ENCODE data around the gene TIPARP. TPM values are rescaled to one million over a fixed set of nuclear protein-coding genes. Genes with fewer than 3 reads are reported as not detected.
A peak's percentile ranks its signal among the peaks of the same experiment; 100 is the strongest.

Gene TIPARP
- total and polyA plus RNA-seq, 2 of the 13 experiments (the other 11 are each of a cell fraction or from before 2014, with no cell fraction given): 7.3 to 19.7 TPM

GRCh38 chr3:156675830-156676767 is 1.7 kb downstream of the TIPARP start (continued):
- peak; percentile 42; the same call in 1 of the 2 replicates for TF ChIP-seq ZNF800 (CRISPR knock-in tag; IDR thresholded peaks at IDR 0.05)
- TF ChIP-seq TCF12 (IDR thresholded peaks at IDR 0.05): no peak
- 0 out of 2 replicates have a peak, but pooled peaks have one; percentile 4 for TF ChIP-seq TCF12 (CRISPR knock-in tag; IDR thresholded peaks at IDR 0.05)

GRCh38 chr3:156676768-156677479 is 2.5 kb downstream of the TIPARP start:
- BruUV-seq (replicated peaks): no TSS peak
- FAIRE-seq (no peak), ATAC-seq (no peak), DNase-seq (ENCODE audit: low spot score) (no peak)
- H4K20me1 ChIP-seq (ENCODE audit: insufficient read depth, low read length): peaks cover 25% of the 10 kb centered on the region
- WGBS (ENCODE audit: low lambda C conversion rate): 87% methylated on average over 3 of the region's 3 CpGs
- peak overlapping the region in 2 of 3 experiments; percentile 82 to 96; a peak in 2 of 6 replicates for H3K4me3 ChIP-seq (replicated peaks in 1 of 3; ENCODE audit: insufficient read depth in 1 of 3, low read depth in 2 of 3, low read length in 3 of 3)
- no peak overlapping the region for H2AFZ ChIP-seq (ENCODE audit: low read length)
- peak overlapping the region; percentile 91 for H3K4me2 ChIP-seq (ENCODE audit: low read depth, low read length)
- peaks cover 71% of the 10 kb centered on the region for H3K79me2 ChIP-seq (ENCODE audit: insufficient read depth, low read length)
- H3K9ac ChIP-seq (ENCODE audit: insufficient read depth, low read depth, low read length): peak overlapping the region; percentile 87; the same call in 1 of the 2 replicates
- in situ Hi-C loops (cut with HindIII; ENCODE audit: extremely low pct_ligation_motif_present, low pct_unique_long_range_greater_than_20kb): loop anchor here (10.0 kb wide), 3 partner anchors 122 to 458 kb away; partner anchors contain the start of gene SSR3
- no peaks in the 10 kb centered on the region for H3K9me3 ChIP-seq (ENCODE audit: low read length)
- intact Hi-C loops (cut with micrococcal nuclease; ENCODE audit: unreplicated experiment): loop anchor here (10.0 kb wide), 2 partner anchors 148 to 522 kb away; partner anchors contain the start of gene LEKR1
- ChIA-PET CTCF (ENCODE audit: low intra/inter-chr PET ratio, low total read pairs) (no interaction called here), POLR2A (no interaction called here)
- peaks cover 67% of the 10 kb centered on the region for H3K4me1 ChIP-seq (ENCODE audit: insufficient read depth, low read length)
- H3K27me3 ChIP-seq (ENCODE audit: control insufficient read depth in 1 of 2, insufficient read depth in 2 of 2, low read length in 2 of 2): no peaks in the 10 kb centered on the region
- no peak overlapping the region for H3K27ac ChIP-seq (ENCODE audit: extremely low read length, insufficient read depth, low read length)
- H3K36me3 ChIP-seq (replicated peaks in 1 of 2; ENCODE audit: control insufficient read depth in 1 of 2, insufficient read depth in 2 of 2, low read length in 2 of 2): peaks cover 4 to 30% of the 10 kb centered on the region in 2 experiments; a peak in 4 of 5 replicates
- TF ChIP-seq ZNF780A (CRISPR knock-in tag; IDR thresholded peaks at IDR 0.05): no peak
- TF ChIP-seq ATRX (CRISPR knock-in tag; IDR thresholded peaks at IDR 0.05; ENCODE audit: borderline replicate concordance): no peak
- no peak for TF ChIP-seq FOXA3 (CRISPR knock-in tag; IDR thresholded peaks at IDR 0.05)
- no peak for TF ChIP-seq SMARCC2 (IDR thresholded peaks at IDR 0.05)
- TF ChIP-seq IKZF1 (IDR thresholded peaks at IDR 0.05): no peak
- no peak for TF ChIP-seq YY1 (IDR thresholded peaks at IDR 0.05; ENCODE audit: insufficient read depth, insufficient replicate concordance, low read depth, low read length)
- no peak for TF ChIP-seq CC2D1A (CRISPR knock-in tag; IDR thresholded peaks at IDR 0.05)
- no peak for TF ChIP-seq ZNF558 (CRISPR knock-in tag; IDR thresholded peaks at IDR 0.05; ENCODE audit: borderline replicate concordance)
- no peak for TF ChIP-seq ZNF282 (IDR thresholded peaks at IDR 0.05; ENCODE audit: partially characterized antibody)
- TF ChIP-seq TEF (CRISPR knock-in tag; IDR thresholded peaks at IDR 0.05): no peak
- no peak for TF ChIP-seq PITX1 (CRISPR knock-in tag; IDR thresholded peaks at IDR 0.05)
- no peak for TF ChIP-seq SATB2 (CRISPR knock-in tag; IDR thresholded peaks at IDR 0.05)
- TF ChIP-seq ZSCAN5A (CRISPR knock-in tag; IDR thresholded peaks at IDR 0.05; ENCODE audit: borderline replicate concordance): no peak
- no peak for TF ChIP-seq FOXM1 (CRISPR knock-in tag; IDR thresholded peaks at IDR 0.05)
